ENCODE measurements around the gene PTPRD.

PTPRD gene

DNA sequence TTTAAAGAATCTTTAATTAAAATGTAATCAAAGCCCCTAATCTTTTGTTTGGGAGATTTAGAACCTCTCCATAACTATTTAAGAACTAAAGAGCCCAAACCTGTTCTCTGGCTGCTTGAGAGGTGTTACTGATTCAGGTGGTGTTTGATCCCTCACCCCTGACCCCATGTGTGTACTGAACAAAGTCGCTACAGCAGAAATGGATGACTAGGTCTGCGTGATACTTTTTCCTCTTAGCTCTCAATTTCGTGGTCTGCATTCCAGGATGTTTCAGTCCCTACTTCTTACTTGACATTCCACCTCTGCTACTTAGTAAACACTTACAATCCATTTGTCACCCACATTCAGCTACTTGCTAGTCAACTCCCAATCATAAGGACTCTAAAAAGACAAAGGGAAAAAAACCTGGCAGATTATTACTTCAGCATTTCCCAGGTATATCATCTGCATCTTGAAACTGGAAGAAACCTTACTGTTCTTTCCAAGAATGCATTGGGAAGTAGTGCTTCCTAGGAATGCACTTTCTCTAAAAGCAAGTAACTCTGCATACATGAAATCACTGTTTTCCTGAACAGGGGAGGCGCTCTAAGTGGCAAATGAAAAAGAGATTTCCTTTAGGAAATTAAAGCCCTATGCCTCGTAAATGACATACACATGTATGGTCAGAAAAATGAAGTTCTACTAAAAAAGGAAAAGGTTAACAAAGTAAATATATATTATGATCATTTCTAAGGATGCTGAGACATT lies 1091.6 kb downstream of the PTPRD start:
- CTCF ChIA-PET, result no interaction called here
- DNase-seq (ENCODE audit: extremely low spot score), result no peak
- POLR2A ChIA-PET, result no interaction called here
- TF ChIP-seq, protein P1, sequence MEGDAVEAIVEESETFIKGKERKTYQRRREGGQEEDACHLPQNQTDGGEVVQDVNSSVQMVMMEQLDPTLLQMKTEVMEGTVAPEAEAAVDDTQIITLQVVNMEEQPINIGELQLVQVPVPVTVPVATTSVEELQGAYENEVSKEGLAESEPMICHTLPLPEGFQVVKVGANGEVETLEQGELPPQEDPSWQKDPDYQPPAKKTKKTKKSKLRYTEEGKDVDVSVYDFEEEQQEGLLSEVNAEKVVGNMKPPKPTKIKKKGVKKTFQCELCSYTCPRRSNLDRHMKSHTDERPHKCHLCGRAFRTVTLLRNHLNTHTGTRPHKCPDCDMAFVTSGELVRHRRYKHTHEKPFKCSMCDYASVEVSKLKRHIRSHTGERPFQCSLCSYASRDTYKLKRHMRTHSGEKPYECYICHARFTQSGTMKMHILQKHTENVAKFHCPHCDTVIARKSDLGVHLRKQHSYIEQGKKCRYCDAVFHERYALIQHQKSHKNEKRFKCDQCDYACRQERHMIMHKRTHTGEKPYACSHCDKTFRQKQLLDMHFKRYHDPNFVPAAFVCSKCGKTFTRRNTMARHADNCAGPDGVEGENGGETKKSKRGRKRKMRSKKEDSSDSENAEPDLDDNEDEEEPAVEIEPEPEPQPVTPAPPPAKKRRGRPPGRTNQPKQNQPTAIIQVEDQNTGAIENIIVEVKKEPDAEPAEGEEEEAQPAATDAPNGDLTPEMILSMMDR (IDR thresholded peaks at IDR 0.05; ENCODE audit: control extremely low read depth, extremely low read depth, low read depth, missing control alignments), result no peak

DNA sequence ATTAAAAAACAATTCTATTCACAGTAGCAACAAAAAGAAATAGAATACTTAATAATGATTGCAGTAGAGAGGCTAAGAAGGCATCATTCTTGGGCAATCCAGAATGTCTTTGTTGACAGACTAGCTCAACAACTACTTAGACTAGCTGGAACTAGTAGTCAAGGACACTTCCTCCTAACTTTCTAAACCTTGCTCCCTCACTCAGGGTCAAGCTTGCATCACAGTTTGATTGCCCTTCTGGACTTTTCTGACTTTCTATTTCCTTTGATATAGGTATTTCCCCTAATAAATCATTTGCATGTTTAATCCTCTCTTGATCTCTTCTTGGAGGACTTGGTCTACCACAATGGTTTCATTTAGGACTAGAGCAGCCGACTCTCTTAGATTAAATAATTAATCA lies 1107.9 kb downstream of the PTPRD start:
- DNase-seq (ENCODE audit: extremely low spot score), result no peak
- TF ChIP-seq, protein P1 (IDR thresholded peaks at IDR 0.05; ENCODE audit: control extremely low read depth, extremely low read depth, low read depth, missing control alignments), result no peak
- CTCF ChIA-PET, result no interaction called here
- POLR2A ChIA-PET, result no interaction called here

DNA sequence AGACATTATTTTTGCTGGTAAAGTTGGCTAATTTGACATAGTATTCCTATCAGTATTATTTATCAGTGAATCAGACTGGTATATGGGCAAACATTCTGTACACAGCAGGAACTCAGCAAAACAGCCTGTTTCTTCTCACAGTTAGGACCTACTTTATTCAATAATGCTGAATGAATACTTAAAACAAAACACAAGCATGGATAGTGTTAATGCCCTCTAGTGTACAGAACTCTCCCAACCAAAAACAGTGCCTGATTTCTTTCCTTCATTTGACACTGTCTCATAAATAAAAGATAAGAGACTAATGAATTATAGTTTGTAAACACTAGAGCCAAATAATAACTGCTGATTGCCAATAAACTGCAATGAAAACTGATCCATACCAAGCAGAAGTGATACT lies 1113.3 kb downstream of the PTPRD start:
- ChIA-PET CTCF (no interaction called here), POLR2A (no interaction called here)
- DNase-seq (ENCODE audit: extremely low spot score), result no peak
- TF ChIP-seq, protein P1 (IDR thresholded peaks at IDR 0.05; ENCODE audit: control extremely low read depth, extremely low read depth, low read depth, missing control alignments), result no peak

DNA sequence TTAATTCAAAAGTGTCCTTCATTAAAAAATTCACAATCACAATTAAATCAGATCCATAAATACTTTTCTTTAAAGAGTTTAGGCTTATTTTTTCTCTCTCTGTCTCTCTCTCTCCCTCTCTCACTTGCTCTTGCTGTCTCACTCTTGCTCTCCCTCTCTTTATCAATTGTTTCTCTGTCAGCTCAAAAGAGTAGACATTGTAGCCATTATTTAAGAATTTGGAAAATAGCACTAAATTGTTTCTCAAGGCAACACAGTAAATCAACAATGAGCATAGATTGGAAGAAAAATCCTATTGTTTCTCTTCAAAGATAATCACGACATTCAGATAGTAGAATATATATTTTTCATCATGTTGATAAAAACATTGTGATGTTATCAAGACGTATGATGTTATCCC lies 1114.0 kb downstream of the PTPRD start:
- ChIA-PET POLR2A (no interaction called here), CTCF (no interaction called here)
- TF ChIP-seq, protein P1 (IDR thresholded peaks at IDR 0.05; ENCODE audit: control extremely low read depth, extremely low read depth, low read depth, missing control alignments), result no peak
- DNase-seq (ENCODE audit: extremely low spot score), result no peak

DNA sequence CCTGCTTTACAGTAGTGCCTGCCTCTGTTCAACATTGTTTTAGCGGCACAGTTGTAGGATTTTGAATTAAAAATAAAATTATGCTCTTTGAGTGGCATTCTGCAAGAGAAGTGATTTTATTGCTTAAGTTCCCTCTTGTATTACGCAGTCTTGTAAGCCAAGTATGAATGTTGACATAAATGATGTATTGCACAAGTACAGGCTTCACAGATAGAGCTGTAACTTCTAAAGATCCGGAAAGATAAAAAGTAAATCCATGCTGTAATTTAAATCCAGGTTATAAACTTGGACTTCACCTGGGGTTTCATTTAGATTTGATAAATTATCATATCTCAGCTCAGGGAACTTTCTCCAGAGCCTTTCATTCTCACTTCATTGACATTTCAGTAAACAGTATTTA lies 1114.7 kb downstream of the PTPRD start:
- CTCF ChIA-PET, result interaction anchor here (0.9 kb wide), 1 partner anchor 10 kb away, joined by 3 read pairs; no protein-coding TSS in a partner anchor

DNA sequence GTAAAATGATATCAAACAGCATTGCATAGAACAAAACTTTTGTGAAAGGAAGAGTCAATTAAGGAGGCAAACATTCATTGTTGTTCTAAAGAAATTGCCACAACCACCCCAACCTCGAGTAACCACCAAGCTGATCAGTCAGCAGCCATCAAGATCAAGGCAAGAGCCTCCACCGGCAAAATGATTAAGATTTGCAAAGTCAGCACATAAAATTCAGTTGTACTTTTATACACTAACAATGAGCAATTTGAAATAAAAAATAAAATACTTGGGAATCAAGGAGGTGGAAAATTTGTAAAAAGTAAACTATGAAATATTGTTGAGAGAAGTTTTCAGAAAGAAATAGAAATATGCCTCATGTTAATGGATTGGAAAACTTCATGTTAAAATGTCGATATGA lies 1118.5 kb downstream of the PTPRD start:
- DNase-seq (ENCODE audit: extremely low spot score), result no peak
- CTCF ChIA-PET, result no interaction called here

More for the DNA sequence above, 1114.7 kb downstream of the PTPRD start:
- DNase-seq (ENCODE audit: extremely low spot score), result no peak
- POLR2A ChIA-PET, result no interaction called here
- TF ChIP-seq, protein P1 (IDR thresholded peaks at IDR 0.05; ENCODE audit: control extremely low read depth, extremely low read depth, low read depth, missing control alignments), result no peak

More for the DNA sequence above, 1118.5 kb downstream of the PTPRD start:
- TF ChIP-seq, protein P1 (IDR thresholded peaks at IDR 0.05; ENCODE audit: control extremely low read depth, extremely low read depth, low read depth, missing control alignments), result no peak
- POLR2A ChIA-PET, result no interaction called here
